ENCODE measurements around the gene BCAT1. TPM values are rescaled to one million over a fixed set of nuclear protein-coding genes. Genes with fewer than 3 reads are reported as not detected.

The BCAT1 gene
- total and polyA plus RNA-seq, 2 of the 8 experiments (the other 6 are each of a cell fraction or from before 2014, with no cell fraction given): 19.7 to 263 TPM

- 80% methylated on average over 4 of the region's 4 CpGs; no CpG with 5 or more reads in 1 of the 2 experiments for WGBS, 2 experiments (ENCODE audit: extremely low coverage in 1 of 2, insufficient coverage in 1 of 2, insufficient read length in 1 of 2, insufficient replicate concordance in 2 of 2, low coverage in 1 of 2, low lambda C conversion rate in 2 of 2, missing lambda C conversion rate in 1 of 2)
- no peak for TF ChIP-seq NANOG (IDR thresholded peaks at IDR 0.05; ENCODE audit: insufficient read depth, low read depth, low read length, poor library complexity, severe bottlenecking)
- TF ChIP-seq E2F6 (IDR thresholded peaks at IDR 0.05): no peak
- H2BK120ac ChIP-seq (replicated peaks; ENCODE audit: low read depth, low read length): no peak overlapping the region
- H3K79me2 ChIP-seq (ENCODE audit: control insufficient read depth in 1 of 2, insufficient read depth in 2 of 2, low read length in 2 of 2): peaks cover 20 to 96% of the 10 kb centered on the region in 2 experiments
- H3K9ac ChIP-seq (replicated peaks in 1 of 4; ENCODE audit: extremely low read depth in 1 of 4, low read depth in 3 of 4, low read length in 3 of 4): no peak overlapping the region
- H2BK5ac ChIP-seq (ENCODE audit: low read depth, low read length): no peak overlapping the region
- H3K18ac ChIP-seq (ENCODE audit: extremely low read depth, low read length): no peak overlapping the region
- peaks cover 0 to 3% (median 1%) of the 10 kb centered on the region in 4 experiments; a peak in 3 of 8 replicates for H3K36me3 ChIP-seq (ENCODE audit: control insufficient read depth in 2 of 4, insufficient read depth in 4 of 4, low read length in 3 of 4)
- no peaks in the 10 kb centered on the region; the same call in 1 of the 2 replicates for H3K23me2 ChIP-seq (ENCODE audit: low read depth, low read length)
- no peak overlapping the region; a peak in 1 of 4 replicates for H3K4me2 ChIP-seq (ENCODE audit: insufficient read depth in 1 of 2, low read depth in 2 of 2, low read length in 2 of 2)
- CTCF ChIA-PET (ENCODE audit: partially characterized antibody): no interaction called here
- H3K4me3 ChIP-seq (ENCODE audit: extremely low read depth in 1 of 4, insufficient read depth in 2 of 4, low read depth in 3 of 4, low read length in 4 of 4): no peak overlapping the region
- H3K14ac ChIP-seq (ENCODE audit: insufficient read length): no peak overlapping the region
- H3K23ac ChIP-seq (ENCODE audit: insufficient read length): no peak overlapping the region
- FAIRE-seq: no peak
- POLR2A ChIA-PET (ENCODE audit: partially characterized antibody): interaction anchor here (2.4 to 21.3 kb wide), 2 partner anchors 11 to 14 kb away, joined by 12 to 468 read pairs; partner anchors contain the start of gene BCAT1
- no peak overlapping the region for H3K27ac ChIP-seq (ENCODE audit: low read depth, low read length)
- H3K4ac ChIP-seq (replicated peaks; ENCODE audit: insufficient read length, low read depth, low read length): no peak overlapping the region
- no peak overlapping the region for H2BK20ac ChIP-seq (ENCODE audit: low read length)
- H4K91ac ChIP-seq (replicated peaks; ENCODE audit: insufficient read length, low read length): no peak overlapping the region
- no peak overlapping the region for H2AFZ ChIP-seq (ENCODE audit: low read length)
- H2AK5ac ChIP-seq (ENCODE audit: low read depth, low read length): no peak overlapping the region
- peaks cover 19% of the 10 kb centered on the region for H3K79me1 ChIP-seq (ENCODE audit: low read depth, low read length)
- no peak overlapping the region for H2BK12ac ChIP-seq (ENCODE audit: low read depth, low read length)
- peaks cover 0 to 8% of the 10 kb centered on the region in 2 experiments for H4K20me1 ChIP-seq (replicated peaks in 1 of 2; ENCODE audit: control insufficient read depth in 1 of 2, insufficient read depth in 2 of 2, low read length in 2 of 2)
- no peak overlapping the region for H2BK15ac ChIP-seq (ENCODE audit: low read length)
- no peak for DNase-seq (ENCODE audit: low read depth in 1 of 2, low spot score in 2 of 2)
- H4K5ac ChIP-seq (ENCODE audit: insufficient read length, low read depth, low read length): no peak overlapping the region
- H3K56ac ChIP-seq (replicated peaks; ENCODE audit: insufficient read length, low read depth, low read length): no peak overlapping the region
- H3K27me3 ChIP-seq (replicated peaks in 1 of 4; ENCODE audit: control insufficient read depth in 3 of 4, extremely low read depth in 1 of 4, insufficient read depth in 3 of 4, low read length in 3 of 4): no peaks in the 10 kb centered on the region
- peaks cover 1 to 21% (median 9%) of the 10 kb centered on the region in 4 experiments; a peak in 4 of 7 replicates for H3K4me1 ChIP-seq (replicated peaks in 1 of 4; ENCODE audit: control insufficient read depth in 3 of 4, insufficient read depth in 4 of 4, low read length in 3 of 4)
- no peak overlapping the region for H4K8ac ChIP-seq (ENCODE audit: extremely low read depth, insufficient read depth, low read length)
- no peaks in the 10 kb centered on the region for H3K9me3 ChIP-seq (ENCODE audit: insufficient read depth in 2 of 2, low read depth in 1 of 2, low read length in 1 of 2)
These were observed 17.1 kb downstream of the BCAT1 start for GRCh38 chr12:24931666-24932405.

Measured in H1 (cell line).